GM03348 (cell line): ENCODE measurements around the gene DIDO1.

Experiments used
- DNase-seq: peaks from one replicate; pipeline ENCODE4 v3.0.0; 2012; ENCODE audit warnings: low spot score

DIDO1 gene

GRCh38 chr20:62926229-62927127 lies at the start of gene DIDO1:
TSS of gene DIDO1 (minus strand) at chr20:62926505.
- peak; percentile 97 for DNase-seq

- no peak for DNase-seq
These were observed 49.0 kb upstream of the DIDO1 start for GRCh38 chr20:62975251-62975760.

DNA sequence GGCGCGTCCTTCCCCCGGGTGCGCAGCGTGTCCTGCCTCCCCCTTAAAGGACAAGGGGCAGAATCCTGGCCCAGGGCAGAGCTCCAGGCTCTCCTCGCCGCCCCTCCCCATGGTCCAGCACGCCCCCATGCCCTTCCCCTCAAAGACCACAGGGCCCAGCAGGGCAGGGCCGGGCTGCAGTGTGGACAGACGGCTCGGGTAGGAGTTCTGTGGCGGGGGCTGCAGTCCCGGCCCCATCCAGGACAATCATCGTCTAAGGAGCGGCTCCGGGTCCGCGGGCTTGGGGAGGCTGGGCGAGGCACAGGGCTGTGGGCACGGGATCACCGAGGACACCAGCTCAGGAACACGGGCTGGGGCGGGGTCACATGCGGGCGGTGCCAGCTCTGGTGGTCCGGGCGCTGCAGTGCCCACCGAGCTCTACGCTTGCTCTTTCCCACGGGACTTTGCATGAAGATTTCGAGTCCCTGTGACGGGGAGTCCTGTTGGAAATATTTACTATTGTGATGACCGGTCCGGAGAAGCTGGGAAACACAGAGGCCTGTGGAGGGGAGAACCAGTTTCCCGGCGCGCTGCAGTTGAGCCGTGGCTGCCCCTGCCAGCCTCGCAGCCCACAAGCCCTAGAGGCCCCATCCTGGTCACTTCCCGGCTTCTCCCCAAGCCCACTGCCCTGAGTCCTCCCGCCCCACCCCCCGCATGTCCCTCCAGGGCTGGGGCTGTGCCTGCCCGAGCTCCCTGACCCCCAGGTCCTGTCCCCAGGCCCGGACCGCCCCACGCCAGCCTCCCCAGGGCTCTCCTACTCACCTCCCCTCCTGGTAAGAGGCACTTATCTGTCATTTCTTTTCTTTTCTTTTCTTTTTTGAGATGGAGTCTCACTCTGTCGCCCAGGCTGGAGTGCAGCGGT lies 46.8 kb upstream of the DIDO1 start:
- no peak for DNase-seq

DNA sequence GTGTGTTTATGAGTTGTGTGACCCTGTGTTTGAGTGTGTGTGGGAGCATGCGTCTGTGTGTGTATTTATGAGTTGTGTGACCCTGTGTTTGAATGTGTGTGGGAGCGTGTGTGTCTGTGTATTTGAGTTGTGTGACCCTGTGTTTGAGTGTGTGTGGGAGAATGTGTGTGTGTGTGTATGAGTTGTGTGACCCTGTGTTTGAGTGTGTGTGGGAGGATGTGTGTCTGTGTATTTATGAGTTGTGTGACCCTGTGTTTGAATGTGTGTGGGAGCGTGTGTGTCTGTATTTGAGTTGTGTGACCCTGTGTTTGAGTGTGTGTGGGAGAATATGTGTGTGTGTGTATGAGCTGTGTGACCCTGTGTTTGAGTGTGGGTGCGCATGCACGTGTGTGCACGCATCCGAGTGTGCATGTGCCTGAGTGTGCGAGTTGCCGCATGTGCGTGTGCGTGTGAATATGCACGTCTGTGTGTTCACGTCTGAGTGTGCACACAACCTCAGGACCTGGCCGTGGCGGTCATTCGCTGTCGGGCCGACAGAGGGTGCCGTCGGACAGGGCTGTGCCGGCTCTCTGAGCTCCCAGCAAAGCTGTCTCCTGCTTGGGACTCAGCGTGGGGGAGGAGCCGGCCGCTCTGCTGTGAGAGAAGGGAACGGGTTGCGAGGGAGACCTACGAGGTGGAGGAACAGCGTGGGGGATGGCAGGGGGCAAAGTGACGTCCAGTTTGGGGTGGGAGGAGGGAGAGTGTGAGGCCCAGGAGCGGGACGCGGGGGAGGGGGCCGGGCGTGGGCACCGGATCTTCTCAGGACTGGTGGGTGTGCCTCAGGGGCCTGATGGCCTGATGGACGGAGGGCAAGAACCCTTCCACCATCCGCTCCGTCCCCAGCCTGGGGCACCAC lies 45.9 kb upstream of the DIDO1 start:
- DNase-seq = peak; percentile 96

GRCh38 chr20:62971211-62971949 lies 45.1 kb upstream of the DIDO1 start:
- no peak for DNase-seq

DNA sequence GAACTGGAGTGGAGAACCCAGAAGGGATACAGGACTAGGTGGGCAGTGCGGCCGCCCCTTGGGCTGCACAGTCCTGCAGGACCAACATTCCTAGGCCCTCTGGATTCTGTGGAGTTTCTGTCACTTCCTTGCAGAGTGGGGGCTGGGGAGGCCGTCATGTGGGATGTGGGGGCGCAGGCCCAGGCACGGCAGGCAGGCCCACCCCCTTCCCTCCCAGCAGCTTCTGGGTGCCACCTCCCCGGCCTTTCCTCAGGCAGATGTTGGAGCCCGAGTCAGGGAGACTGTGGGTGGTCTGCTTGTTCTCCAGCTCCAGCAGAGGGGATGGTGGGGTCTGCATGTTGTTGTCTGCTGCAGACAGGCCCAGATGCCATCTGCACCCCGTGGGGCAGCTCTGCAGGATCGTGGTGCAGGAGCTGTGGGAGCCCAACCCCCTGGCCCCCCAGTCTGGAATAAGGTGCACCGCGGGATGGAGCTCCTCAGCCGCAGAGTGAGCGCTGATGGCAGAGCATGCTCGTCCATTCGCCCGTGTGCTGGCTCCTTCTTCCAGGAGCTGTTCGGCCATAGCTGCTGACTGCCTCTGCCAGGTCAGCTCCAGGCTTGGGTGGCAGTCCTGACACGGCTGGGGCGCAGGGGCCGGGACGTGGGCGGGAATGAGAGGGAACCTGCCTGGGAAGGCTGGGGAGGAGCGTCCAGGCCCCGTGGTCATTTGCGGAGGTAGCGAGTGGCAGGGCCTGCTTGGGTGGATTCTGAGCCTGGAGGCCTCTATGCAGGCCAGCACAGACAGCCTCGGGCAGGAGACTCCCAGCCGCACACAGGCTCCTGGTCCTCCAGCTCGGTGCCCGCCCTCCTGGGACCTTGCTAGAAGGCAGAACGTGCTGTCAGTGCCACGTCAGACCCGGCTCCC lies 44.3 kb upstream of the DIDO1 start:
- no peak for DNase-seq

DNA sequence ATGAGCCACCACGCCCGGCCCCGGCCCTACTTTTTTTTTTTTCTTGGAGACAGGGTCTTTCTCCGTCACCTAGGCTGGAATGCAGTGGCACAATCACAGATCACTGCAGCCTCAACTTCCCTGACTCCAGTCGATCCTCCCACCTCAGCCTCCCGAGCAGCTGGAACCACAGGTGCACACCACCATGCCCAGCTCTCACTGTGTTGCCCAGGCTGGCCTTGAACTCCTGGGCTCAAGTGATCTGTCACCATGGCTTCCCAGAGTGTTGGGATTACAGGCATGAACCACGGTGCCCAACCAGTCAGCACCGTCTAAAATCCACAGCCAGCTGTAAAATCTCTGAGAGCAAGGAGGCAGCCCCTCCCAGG lies 43.6 kb upstream of the DIDO1 start:
- no peak for DNase-seq

GRCh38 chr20:62969179-62969760 lies 43.0 kb upstream of the DIDO1 start:
- no peak for DNase-seq

DNA sequence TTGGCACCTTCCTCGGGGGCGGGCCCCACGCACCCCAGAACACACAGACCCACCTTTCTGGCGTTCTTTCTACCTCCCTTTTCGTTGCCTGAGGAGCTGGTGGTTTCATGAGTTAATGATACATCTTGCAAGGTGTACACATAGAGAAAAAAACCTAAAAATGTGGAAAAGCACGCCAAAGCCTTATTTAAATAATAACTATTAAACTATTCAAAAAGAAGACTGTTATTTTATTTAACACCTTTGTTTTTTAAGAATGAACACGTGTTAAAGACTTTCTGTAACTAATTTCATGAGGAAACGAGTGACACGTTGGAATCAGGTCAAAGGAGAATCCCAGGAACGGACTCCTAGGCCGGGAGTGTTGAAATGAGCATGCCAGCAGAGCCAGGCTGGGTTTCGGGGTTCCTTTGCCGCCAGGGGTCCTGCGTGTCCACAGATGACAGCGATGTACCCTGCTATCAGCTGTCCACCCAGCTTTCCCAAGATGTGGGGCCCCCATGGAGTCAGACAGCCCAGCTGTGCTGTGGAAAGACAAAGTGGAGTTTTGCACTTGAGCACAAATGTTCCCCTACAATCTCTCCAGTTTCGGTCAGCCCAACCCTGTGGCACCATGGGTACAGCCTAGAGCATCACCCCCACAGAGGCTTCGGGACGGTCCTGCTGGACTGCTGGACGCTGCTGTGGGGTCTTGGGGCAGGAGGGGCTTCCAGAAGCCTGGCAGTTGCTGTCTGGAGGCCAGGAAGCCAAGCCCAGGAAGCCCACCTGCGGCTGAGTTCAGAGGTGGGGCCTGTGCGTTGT lies 42.3 kb upstream of the DIDO1 start:
- no peak for DNase-seq

GRCh38 chr20:62967628-62968351 lies 41.5 kb upstream of the DIDO1 start:
- no peak for DNase-seq

DNA sequence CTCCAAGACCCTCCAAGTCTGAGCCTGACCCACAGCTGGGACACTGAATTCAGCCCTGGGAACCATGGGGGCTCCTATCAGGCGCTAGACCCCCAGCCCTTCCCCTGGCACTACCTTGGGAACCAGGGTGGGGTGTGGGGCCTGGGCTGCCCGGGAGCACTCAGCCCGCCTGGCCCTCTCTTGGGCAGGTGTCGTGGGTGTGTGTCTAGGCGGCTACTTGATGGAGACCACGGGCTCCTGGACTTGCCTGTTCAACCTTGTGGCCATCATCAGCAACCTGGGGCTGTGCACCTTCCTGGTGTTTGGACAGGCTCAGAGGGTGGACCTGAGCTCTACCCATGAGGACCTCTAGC lies 40.8 kb upstream of the DIDO1 start:
- DNase-seq = no peak

GRCh38 chr20:62966212-62967148 lies 40.2 kb upstream of the DIDO1 start:
- no peak for DNase-seq

- DNase-seq = no peak
These were observed 39.1 kb upstream of the DIDO1 start for GRCh38 chr20:62965363-62965771.

GRCh38 chr20:62964700-62965099 lies 38.4 kb upstream of the DIDO1 start:
- peak; percentile 44 for DNase-seq

GRCh38 chr20:62963614-62964397 lies 37.5 kb upstream of the DIDO1 start:
- DNase-seq = no peak
